22Rv1 (cell line): Measurements from ENCODE around the gene RPL7A.

Experiments
- ZFX ChIP-seq: fragments of 450-650 bp; IDR thresholded peaks from 2 replicates; pipeline ENCODE4 v1.6.1; 2017; ENCODE audit warnings: antibody characterized with exemption, borderline replicate concordance
- TF ChIP-seq, protein P1 (sequence below): fragments of 450-650 bp; IDR thresholded peaks from 2 replicates; pipeline ENCODE4 v1.5.1; 2017; ENCODE audit warnings: mild to moderate bottlenecking

DNA sequence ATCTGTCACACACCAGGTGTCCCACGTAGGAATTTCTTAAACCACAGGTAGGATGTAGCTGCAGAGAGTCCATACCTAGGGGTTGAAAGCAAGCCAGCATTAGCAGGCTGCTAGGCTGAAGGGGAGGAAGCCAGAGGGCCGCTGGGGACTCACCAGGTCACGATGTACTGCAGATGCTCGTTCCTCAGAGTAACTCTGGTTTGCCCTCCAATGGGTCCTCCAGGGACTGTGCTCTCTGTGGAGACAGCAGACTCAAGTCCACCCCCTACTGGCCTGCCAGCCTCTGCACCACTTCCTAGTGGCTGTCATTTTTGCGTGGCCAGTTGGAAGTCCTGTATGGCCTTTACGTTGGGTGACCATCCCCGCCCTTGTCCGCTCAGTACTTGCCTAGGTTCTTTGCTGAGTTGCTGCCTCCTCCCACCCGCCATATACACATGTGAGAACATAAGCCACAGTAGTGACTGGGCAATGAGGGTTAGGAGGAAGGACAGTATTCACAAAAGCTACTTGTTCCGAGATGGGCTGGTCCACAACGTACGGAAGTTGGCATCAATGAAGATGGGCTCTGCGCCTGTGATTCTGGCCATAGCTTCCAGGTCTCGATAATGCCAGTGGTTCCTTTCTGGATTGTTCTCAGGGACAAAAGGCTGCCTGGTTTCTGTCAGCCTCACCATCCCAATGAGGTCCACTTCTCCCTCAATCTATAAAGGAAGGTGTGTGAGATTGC, 4.1 kb downstream of the RPL7A start:
- TF ChIP-seq, protein P1, sequence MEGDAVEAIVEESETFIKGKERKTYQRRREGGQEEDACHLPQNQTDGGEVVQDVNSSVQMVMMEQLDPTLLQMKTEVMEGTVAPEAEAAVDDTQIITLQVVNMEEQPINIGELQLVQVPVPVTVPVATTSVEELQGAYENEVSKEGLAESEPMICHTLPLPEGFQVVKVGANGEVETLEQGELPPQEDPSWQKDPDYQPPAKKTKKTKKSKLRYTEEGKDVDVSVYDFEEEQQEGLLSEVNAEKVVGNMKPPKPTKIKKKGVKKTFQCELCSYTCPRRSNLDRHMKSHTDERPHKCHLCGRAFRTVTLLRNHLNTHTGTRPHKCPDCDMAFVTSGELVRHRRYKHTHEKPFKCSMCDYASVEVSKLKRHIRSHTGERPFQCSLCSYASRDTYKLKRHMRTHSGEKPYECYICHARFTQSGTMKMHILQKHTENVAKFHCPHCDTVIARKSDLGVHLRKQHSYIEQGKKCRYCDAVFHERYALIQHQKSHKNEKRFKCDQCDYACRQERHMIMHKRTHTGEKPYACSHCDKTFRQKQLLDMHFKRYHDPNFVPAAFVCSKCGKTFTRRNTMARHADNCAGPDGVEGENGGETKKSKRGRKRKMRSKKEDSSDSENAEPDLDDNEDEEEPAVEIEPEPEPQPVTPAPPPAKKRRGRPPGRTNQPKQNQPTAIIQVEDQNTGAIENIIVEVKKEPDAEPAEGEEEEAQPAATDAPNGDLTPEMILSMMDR = peak; percentile 78
- no peak for TF ChIP-seq ZFX
